SK-N-SH (cell line): ENCODE results near the gene HSP90AA1. TPM values are rescaled to one million over a fixed set of nuclear protein-coding genes. Genes with fewer than 3 reads are reported as not detected.

Experiments
- CTCF ChIA-PET: fragments of 300-600, 350-600 bp; formaldehyde crosslinking; extraction: SDS; loops from one replicate; lab custom pipeline; 2021; lab: Yijun Ruan, JAX
- POLR2A ChIA-PET: fragments of 350-600 bp; sonication (Branson Sonifier 250); formaldehyde crosslinking; extraction: SDS; loops from one replicate; lab custom pipeline; 2020; ENCODE audit warnings: antibody characterized with exemption, inconsistent platforms; lab: Yijun Ruan, JAX
- DNase-seq: peaks from one replicate; pipeline ENCODE4 v3.0.0; 2012
- H2AFZ ChIP-seq: fragments of 200-600 bp; sonication (generic); 2 replicates; pipeline ENCODE4 v1.8.1; 2016; ENCODE audit warnings: antibody characterized with exemption, mild to moderate bottlenecking, low read depth
- H3F3A ChIP-seq: fragments of 200-600 bp; sonication (generic); replicated peaks from 2 replicates; pipeline ENCODE3; 2016; ENCODE audit warnings: antibody characterized with exemption, mild to moderate bottlenecking; ENCODE audit not compliant: insufficient read depth
- H3K27ac ChIP-seq, 2 experiments: fragments of 200-500 bp in 1 of 2; fragments of 200-600 bp in 1 of 2; sonication (Bioruptor generic) in 1 of 2; sonication (generic), shearing (Covaris generic) in 1 of 2; 2 replicates each; pipeline versions ENCODE4 v1.5.1 to v1.6.1; 2014 to 2016; ENCODE audit warnings: low read depth in 2 of 2, inconsistent platforms in 1 of 2, low read length in 1 of 2, mild to moderate bottlenecking in 1 of 2, mixed read lengths in 1 of 2
- H3K27me3 ChIP-seq: fragments of 200-600 bp; sonication (generic), shearing (Covaris generic); 2 replicates; pipeline ENCODE4 v1.6.1; 2016; ENCODE audit warnings: mixed run types; ENCODE audit not compliant: insufficient read depth
- H3K36me3 ChIP-seq, 2 experiments: fragments of 200-500 bp in 1 of 2; fragments of 200-600 bp in 1 of 2; sonication (Bioruptor generic) in 1 of 2; sonication (generic) in 1 of 2; replicated peaks in 1 of 2; 2 replicates each; pipeline versions ENCODE3 to v1.5.1; 2014 to 2016; ENCODE audit warnings: low read length in 1 of 2, mild to moderate bottlenecking in 1 of 2; ENCODE audit not compliant: insufficient read depth in 2 of 2, control insufficient read depth in 1 of 2
- H3K4me1 ChIP-seq, 2 experiments: fragments of 200-500 bp in 1 of 2; fragments of 200-600 bp in 1 of 2; sonication (Bioruptor generic) in 1 of 2; sonication (generic), shearing (Covaris generic) in 1 of 2; 2 replicates each; pipeline versions ENCODE4 v1.5.1 to v1.6.1; 2014 to 2016; ENCODE audit warnings: low read depth in 1 of 2, low read length in 1 of 2, mixed run types in 1 of 2; ENCODE audit not compliant: insufficient read depth in 2 of 2, control insufficient read depth in 1 of 2
- H3K4me2 ChIP-seq: fragments of 200-600 bp; sonication (generic), shearing (Covaris generic); 2 replicates; pipeline ENCODE4 v1.6.1; 2017; ENCODE audit warnings: mixed run types
- H3K4me3 ChIP-seq, 2 experiments: fragments of 200-500 bp in 1 of 2; fragments of 200-600 bp in 1 of 2; sonication (Bioruptor generic) in 1 of 2; sonication (generic), shearing (Covaris generic) in 1 of 2; 2 replicates each; pipeline versions ENCODE4 v1.5.1 to v1.8.1; 2014 to 2016; ENCODE audit warnings: low read depth in 2 of 2, inconsistent platforms in 1 of 2, low read length in 1 of 2, mild to moderate bottlenecking in 1 of 2, mixed read lengths in 1 of 2, moderate library complexity in 1 of 2
- H3K79me2 ChIP-seq: fragments of 200-600 bp; sonication (generic); 2 replicates; pipeline ENCODE4 v1.8.1; 2017; ENCODE audit warnings: mild to moderate bottlenecking; ENCODE audit not compliant: insufficient read depth
- H3K9ac ChIP-seq: fragments of 200-600 bp; sonication (generic); 2 replicates; pipeline ENCODE4 v1.6.1; 2017; ENCODE audit warnings: mixed run types
- H3K9me2 ChIP-seq: fragments of 200-600 bp; sonication (generic); 2 replicates; pipeline ENCODE4 v1.6.1; 2017; ENCODE audit warnings: mixed run types
- H3K9me3 ChIP-seq: fragments of 200-600 bp; sonication (generic); 2 replicates; pipeline ENCODE4 v1.6.1; 2017; ENCODE audit warnings: mixed run types, mild to moderate bottlenecking, moderate library complexity
- H4K20me1 ChIP-seq: fragments of 200-600 bp; sonication (generic); 2 replicates; pipeline ENCODE4 v1.6.1; 2017; ENCODE audit warnings: mild to moderate bottlenecking, mixed run types; ENCODE audit not compliant: insufficient read depth
- EP300 ChIP-seq, 2 experiments: IDR thresholded peaks; 2 replicates each; pipeline versions ENCODE4 v1.4.0 to v1.6.1; 2012; ENCODE audit warnings: borderline replicate concordance in 1 of 2, low read depth in 1 of 2, low read length in 1 of 2
- EZH2phosphoT487 ChIP-seq: fragments of 200-600 bp; sonication (generic); IDR thresholded peaks from 2 replicates; pipeline ENCODE4 v1.6.1; 2017; ENCODE audit warnings: low read depth, mixed run types, mild to moderate bottlenecking, antibody characterized with exemption, moderate library complexity, borderline replicate concordance
- FOXJ3 ChIP-seq: sonication (generic); formaldehyde crosslinking; IDR thresholded peaks from 2 replicates; pipeline ENCODE4 v1.5.1; 2020; ENCODE audit warnings: mild to moderate bottlenecking, missing genetic modification reagents
- FOXM1 ChIP-seq: IDR thresholded peaks from 2 replicates; pipeline ENCODE4 v1.4.0; 2012; ENCODE audit warnings: low read depth, mild to moderate bottlenecking
- GABPA ChIP-seq: IDR thresholded peaks from 2 replicates; pipeline ENCODE4 v1.4.0; 2012; ENCODE audit warnings: low read depth, mild to moderate bottlenecking
- JUND ChIP-seq: IDR thresholded peaks from 2 replicates; pipeline ENCODE4 v1.4.0; 2012
- MEF2A ChIP-seq: IDR thresholded peaks from 2 replicates; pipeline ENCODE4 v1.4.0; 2012; ENCODE audit warnings: low read depth, borderline replicate concordance
- MXI1 ChIP-seq: IDR thresholded peaks from 2 replicates; pipeline ENCODE4 v1.6.1; 2012; ENCODE audit warnings: mild to moderate bottlenecking, low read depth, low read length, improper control_type of control experiment
- NFIC ChIP-seq: IDR thresholded peaks from 2 replicates; pipeline ENCODE4 v1.4.0; 2012; ENCODE audit warnings: borderline replicate concordance
- POLR2AphosphoS5 ChIP-seq: IDR thresholded peaks from 2 replicates; pipeline ENCODE4 v1.6.1; 2012; ENCODE audit warnings: low read depth, low read length
- RAD21 ChIP-seq: IDR thresholded peaks from 2 replicates; pipeline ENCODE4 v1.6.1; 2012; ENCODE audit warnings: mild to moderate bottlenecking, low read length
- RFX5 ChIP-seq: IDR thresholded peaks from 2 replicates; pipeline ENCODE4 v1.6.1; 2012; ENCODE audit warnings: mild to moderate bottlenecking, improper control_type of control experiment, low read length
- RXRA ChIP-seq: IDR thresholded peaks from 2 replicates; pipeline ENCODE4 v1.4.0; 2012; ENCODE audit warnings: low read depth, mild to moderate bottlenecking, borderline replicate concordance
- SIN3A ChIP-seq: IDR thresholded peaks from 2 replicates; pipeline ENCODE4 v1.6.1; 2012; ENCODE audit warnings: low read depth, mild to moderate bottlenecking, low read length, moderate library complexity, borderline replicate concordance
- TAF1 ChIP-seq: IDR thresholded peaks from 2 replicates; pipeline ENCODE4 v1.6.1; 2012; ENCODE audit warnings: low read depth, mild to moderate bottlenecking, low read length, moderate library complexity, borderline replicate concordance
- YY1 ChIP-seq: IDR thresholded peaks from 2 replicates; pipeline ENCODE4 v1.4.0; 2012; ENCODE audit warnings: low read depth, mild to moderate bottlenecking
- WGBS: methylation state at CpG from one replicate; pipeline ENCODE4 v1.1.6; 2017; ENCODE audit warnings: low lambda C conversion rate; 5-methylcytosine and 5-hydroxymethylcytosine counted together
- polyA plus RNA-seq, 3 experiments: library from polyadenylated mRNA; depleted of rRNA; stranded (reverse); fragments of >200 nt; gene quantifications; 2 replicates each; pipeline ENCODE4 v1.2.3, GENCODE V29; 2012
- TF ChIP-seq, protein P1 (sequence below): fragments of 150-350 bp; IDR thresholded peaks from 2 replicates; pipeline ENCODE4 v1.6.1; 2017; ENCODE audit warnings: antibody characterized with exemption, low read length, low read depth, borderline replicate concordance
- TF ChIP-seq, protein P2 (sequence below): fragments of 200-600 bp; sonication (generic); IDR thresholded peaks from 2 replicates; pipeline ENCODE4 v1.6.1; 2017; ENCODE audit warnings: antibody characterized with exemption, mild to moderate bottlenecking, moderate library complexity
- TF ChIP-seq, protein P3 (sequence below): IDR thresholded peaks from 2 replicates; pipeline ENCODE4 v1.4.0; 2012; ENCODE audit warnings: low read depth, borderline replicate concordance
- TF ChIP-seq, protein P4 (sequence below): fragments of 150-350 bp; IDR thresholded peaks from 2 replicates; pipeline ENCODE4 v1.6.1; 2016; ENCODE audit warnings: mild to moderate bottlenecking, low read depth, low read length

HSP90AA1 gene
- polyA plus RNA-seq, 1 of the 3 experiments (the other 2 are of a cell fraction), result 269 TPM

DNA sequence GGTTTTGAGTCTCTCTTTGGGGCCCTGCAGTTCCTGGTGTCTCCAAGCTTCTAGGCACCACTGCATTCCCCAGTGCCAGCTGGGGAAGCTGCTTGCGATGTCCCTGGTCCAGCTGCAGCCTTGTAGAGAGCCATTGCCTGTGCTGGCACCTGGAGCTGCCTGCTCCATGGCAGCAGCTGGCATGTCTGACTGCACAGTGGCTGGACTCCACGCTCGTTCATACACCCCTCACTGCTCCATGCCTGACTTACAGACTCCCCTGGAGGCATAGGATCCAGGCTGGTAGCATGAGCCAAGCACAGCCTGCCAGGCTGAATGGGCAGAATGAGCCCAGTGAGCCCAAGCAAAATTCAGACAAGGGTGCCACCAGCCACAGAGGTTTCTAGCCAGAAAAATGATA lies 31.0 kb upstream of the HSP90AA1 start:
- H3K9me3 ChIP-seq, result no peaks in the 10 kb centered on the region
- H3K9me2 ChIP-seq, result no peaks in the 10 kb centered on the region
- ChIA-PET POLR2A (no interaction called here), CTCF (interaction anchor here (0.5 to 0.6 kb wide), 2 partner anchors 73 to 476 kb away, joined by 3 to 4 read pairs; no protein-coding TSS in a partner anchor)
- H3K79me2 ChIP-seq, result no peaks in the 10 kb centered on the region
- no peaks in the 10 kb centered on the region for H3K27me3 ChIP-seq
- WGBS, result 88% methylated on average over 3 of the region's 3 CpGs
- H4K20me1 ChIP-seq, result no peaks in the 10 kb centered on the region
- no peak for DNase-seq
- H3F3A ChIP-seq, result peaks cover 6% of the 10 kb centered on the region
- no peak overlapping the region for H3K27ac ChIP-seq
- TF ChIP-seq RXRA (no peak), RAD21 (no peak), RFX5 (no peak), POLR2AphosphoS5 (no peak), GABPA (no peak), SIN3A (no peak), NFIC (no peak), EZH2phosphoT487 (no peak), MXI1 (no peak), EP300 (IDR thresholded peaks at IDR 0.05; ENCODE audit: borderline replicate concordance in 1 of 2, low read depth in 1 of 2, low read length in 1 of 2) (no peak), MEF2A (no peak), YY1 (no peak), FOXM1 (no peak), FOXJ3 (no peak), TAF1 (no peak), JUND (no peak)
- TF ChIP-seq, protein P1, sequence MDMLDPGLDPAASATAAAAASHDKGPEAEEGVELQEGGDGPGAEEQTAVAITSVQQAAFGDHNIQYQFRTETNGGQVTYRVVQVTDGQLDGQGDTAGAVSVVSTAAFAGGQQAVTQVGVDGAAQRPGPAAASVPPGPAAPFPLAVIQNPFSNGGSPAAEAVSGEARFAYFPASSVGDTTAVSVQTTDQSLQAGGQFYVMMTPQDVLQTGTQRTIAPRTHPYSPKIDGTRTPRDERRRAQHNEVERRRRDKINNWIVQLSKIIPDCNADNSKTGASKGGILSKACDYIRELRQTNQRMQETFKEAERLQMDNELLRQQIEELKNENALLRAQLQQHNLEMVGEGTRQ, result no peak
- TF ChIP-seq, protein P2, sequence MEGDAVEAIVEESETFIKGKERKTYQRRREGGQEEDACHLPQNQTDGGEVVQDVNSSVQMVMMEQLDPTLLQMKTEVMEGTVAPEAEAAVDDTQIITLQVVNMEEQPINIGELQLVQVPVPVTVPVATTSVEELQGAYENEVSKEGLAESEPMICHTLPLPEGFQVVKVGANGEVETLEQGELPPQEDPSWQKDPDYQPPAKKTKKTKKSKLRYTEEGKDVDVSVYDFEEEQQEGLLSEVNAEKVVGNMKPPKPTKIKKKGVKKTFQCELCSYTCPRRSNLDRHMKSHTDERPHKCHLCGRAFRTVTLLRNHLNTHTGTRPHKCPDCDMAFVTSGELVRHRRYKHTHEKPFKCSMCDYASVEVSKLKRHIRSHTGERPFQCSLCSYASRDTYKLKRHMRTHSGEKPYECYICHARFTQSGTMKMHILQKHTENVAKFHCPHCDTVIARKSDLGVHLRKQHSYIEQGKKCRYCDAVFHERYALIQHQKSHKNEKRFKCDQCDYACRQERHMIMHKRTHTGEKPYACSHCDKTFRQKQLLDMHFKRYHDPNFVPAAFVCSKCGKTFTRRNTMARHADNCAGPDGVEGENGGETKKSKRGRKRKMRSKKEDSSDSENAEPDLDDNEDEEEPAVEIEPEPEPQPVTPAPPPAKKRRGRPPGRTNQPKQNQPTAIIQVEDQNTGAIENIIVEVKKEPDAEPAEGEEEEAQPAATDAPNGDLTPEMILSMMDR, result no peak
- TF ChIP-seq, protein P3, sequence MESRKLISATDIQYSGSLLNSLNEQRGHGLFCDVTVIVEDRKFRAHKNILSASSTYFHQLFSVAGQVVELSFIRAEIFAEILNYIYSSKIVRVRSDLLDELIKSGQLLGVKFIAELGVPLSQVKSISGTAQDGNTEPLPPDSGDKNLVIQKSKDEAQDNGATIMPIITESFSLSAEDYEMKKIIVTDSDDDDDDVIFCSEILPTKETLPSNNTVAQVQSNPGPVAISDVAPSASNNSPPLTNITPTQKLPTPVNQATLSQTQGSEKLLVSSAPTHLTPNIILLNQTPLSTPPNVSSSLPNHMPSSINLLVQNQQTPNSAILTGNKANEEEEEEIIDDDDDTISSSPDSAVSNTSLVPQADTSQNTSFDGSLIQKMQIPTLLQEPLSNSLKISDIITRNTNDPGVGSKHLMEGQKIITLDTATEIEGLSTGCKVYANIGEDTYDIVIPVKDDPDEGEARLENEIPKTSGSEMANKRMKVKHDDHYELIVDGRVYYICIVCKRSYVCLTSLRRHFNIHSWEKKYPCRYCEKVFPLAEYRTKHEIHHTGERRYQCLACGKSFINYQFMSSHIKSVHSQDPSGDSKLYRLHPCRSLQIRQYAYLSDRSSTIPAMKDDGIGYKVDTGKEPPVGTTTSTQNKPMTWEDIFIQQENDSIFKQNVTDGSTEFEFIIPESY, result no peak
- TF ChIP-seq, protein P4, sequence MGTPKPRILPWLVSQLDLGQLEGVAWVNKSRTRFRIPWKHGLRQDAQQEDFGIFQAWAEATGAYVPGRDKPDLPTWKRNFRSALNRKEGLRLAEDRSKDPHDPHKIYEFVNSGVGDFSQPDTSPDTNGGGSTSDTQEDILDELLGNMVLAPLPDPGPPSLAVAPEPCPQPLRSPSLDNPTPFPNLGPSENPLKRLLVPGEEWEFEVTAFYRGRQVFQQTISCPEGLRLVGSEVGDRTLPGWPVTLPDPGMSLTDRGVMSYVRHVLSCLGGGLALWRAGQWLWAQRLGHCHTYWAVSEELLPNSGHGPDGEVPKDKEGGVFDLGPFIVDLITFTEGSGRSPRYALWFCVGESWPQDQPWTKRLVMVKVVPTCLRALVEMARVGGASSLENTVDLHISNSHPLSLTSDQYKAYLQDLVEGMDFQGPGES, result no peak
- H3K4me2 ChIP-seq, result no peak overlapping the region
- no peak overlapping the region for H2AFZ ChIP-seq
- H3K9ac ChIP-seq, result no peak overlapping the region
- H3K36me3 ChIP-seq, result no peaks in the 10 kb centered on the region
- H3K4me3 ChIP-seq, result no peak overlapping the region
- no peaks in the 10 kb centered on the region for H3K4me1 ChIP-seq
